MM.1S (cell line): ENCODE data around the gene CARD9.

Experiments used
- EZH2 ChIP-seq: fragments of 300-600 bp; sonication (generic); optimal IDR thresholded peaks from 2 replicates; pipeline ENCODE3; 2017; ENCODE audit warnings: low read depth, mild to moderate bottlenecking, antibody characterized with exemption, low read length, mixed read lengths
- EZH2phosphoT487 ChIP-seq: fragments of 300-600 bp; sonication (generic); IDR thresholded peaks from 2 replicates; pipeline ENCODE4 v1.6.1; 2018; ENCODE audit warnings: antibody characterized with exemption, low read length
- TF ChIP-seq, protein P1 (sequence below): fragments of 300-600 bp; sonication (generic); IDR thresholded peaks from 2 replicates; pipeline ENCODE4 v1.5.1; 2016; ENCODE audit warnings: antibody characterized with exemption, low read length, mixed read lengths

DNA sequence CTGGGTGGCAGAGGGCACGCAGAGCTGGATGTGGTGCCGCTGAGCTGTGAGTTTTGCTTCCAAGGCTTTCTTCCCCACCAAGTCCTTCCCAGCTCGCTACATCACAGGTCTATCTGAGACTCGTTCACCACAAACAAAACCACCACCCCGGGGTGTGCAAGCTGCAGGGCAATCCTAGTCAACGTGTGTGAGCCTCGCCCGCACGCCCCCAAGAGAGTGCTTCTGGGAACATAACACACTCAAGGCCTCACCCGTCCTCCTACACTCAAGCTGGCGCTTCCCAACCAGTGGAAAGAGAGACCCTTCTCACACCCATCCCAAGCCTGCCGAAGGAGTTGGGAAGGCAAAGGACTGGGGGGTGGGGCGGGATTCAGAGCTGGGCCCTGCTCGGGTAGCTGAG lies 15.9 kb upstream of the CARD9 start:
- TF ChIP-seq, protein P1, sequence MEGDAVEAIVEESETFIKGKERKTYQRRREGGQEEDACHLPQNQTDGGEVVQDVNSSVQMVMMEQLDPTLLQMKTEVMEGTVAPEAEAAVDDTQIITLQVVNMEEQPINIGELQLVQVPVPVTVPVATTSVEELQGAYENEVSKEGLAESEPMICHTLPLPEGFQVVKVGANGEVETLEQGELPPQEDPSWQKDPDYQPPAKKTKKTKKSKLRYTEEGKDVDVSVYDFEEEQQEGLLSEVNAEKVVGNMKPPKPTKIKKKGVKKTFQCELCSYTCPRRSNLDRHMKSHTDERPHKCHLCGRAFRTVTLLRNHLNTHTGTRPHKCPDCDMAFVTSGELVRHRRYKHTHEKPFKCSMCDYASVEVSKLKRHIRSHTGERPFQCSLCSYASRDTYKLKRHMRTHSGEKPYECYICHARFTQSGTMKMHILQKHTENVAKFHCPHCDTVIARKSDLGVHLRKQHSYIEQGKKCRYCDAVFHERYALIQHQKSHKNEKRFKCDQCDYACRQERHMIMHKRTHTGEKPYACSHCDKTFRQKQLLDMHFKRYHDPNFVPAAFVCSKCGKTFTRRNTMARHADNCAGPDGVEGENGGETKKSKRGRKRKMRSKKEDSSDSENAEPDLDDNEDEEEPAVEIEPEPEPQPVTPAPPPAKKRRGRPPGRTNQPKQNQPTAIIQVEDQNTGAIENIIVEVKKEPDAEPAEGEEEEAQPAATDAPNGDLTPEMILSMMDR, result no peak
- TF ChIP-seq EZH2 (no peak), EZH2phosphoT487 (no peak)
